ENCODE measurements around the gene SNX19. TPM values are rescaled to one million over a fixed set of nuclear protein-coding genes. Genes with fewer than 3 reads are reported as not detected.

SNX19 gene
- total RNA-seq, 4 donors from 2014 or later: 89.8 to 193 (median 137) TPM

DNA sequence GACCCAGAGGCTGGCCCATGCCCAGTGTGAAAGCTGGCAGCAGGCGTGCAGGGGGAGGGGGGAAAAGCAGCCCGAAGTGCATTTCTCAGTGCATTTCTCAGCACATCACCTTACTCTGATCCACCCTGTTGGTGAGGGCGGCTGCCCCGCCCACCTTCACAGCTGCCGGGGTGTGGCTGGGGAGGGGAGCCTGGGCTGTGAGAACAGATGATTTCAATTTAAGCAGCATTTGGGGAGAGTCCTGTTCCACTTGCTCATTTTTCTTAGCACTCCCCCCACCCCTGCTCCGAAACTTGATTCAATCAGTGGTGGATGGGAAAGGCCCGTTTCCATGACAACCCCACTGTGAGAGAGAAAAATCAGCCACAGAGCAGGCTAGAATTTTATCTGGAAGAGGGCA is 84.8 kb downstream of the SNX19 start:
- Histone ChIP-seq H3K4me1 (peaks cover 0 to 23% (median 6%) of the 10 kb centered on the region in 4 donors), H3K4me3 (no peak overlapping the region), H3K27me3 (no peaks in the 10 kb centered on the region), H3K9me3 (no peaks in the 10 kb centered on the region), H3K36me3 (no peaks in the 10 kb centered on the region), H3K27ac (no peak overlapping the region)
- no peak for DNase-seq
- intact Hi-C loops (cut with DNase I; ENCODE audit: low total_unique reads): no loop called here
- in situ Hi-C loops (cut with MboI; ENCODE audit: low pct_ligation_motif_present in 1 of 4, low pct_unique_long_range_greater_than_20kb in 1 of 4, low sequenced_read_pairs in 3 of 4): no loop called here
- no peak for TF ChIP-seq POLR2A (IDR thresholded peaks at IDR 0.05)
- no peak for TF ChIP-seq EP300 (IDR thresholded peaks at IDR 0.05; ENCODE audit: low read depth)
- TF ChIP-seq, protein P1, sequence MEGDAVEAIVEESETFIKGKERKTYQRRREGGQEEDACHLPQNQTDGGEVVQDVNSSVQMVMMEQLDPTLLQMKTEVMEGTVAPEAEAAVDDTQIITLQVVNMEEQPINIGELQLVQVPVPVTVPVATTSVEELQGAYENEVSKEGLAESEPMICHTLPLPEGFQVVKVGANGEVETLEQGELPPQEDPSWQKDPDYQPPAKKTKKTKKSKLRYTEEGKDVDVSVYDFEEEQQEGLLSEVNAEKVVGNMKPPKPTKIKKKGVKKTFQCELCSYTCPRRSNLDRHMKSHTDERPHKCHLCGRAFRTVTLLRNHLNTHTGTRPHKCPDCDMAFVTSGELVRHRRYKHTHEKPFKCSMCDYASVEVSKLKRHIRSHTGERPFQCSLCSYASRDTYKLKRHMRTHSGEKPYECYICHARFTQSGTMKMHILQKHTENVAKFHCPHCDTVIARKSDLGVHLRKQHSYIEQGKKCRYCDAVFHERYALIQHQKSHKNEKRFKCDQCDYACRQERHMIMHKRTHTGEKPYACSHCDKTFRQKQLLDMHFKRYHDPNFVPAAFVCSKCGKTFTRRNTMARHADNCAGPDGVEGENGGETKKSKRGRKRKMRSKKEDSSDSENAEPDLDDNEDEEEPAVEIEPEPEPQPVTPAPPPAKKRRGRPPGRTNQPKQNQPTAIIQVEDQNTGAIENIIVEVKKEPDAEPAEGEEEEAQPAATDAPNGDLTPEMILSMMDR (IDR thresholded peaks at IDR 0.05): no peak
- TF ChIP-seq POLR2AphosphoS5 (IDR thresholded peaks at IDR 0.05): no peak
- WGBS, 2 donors (ENCODE audit: low coverage in 1 of 2): 56% methylated on average over 7 of the region's 7 CpGs; no CpG with 5 or more reads in 1 of the 2 donors

DNA sequence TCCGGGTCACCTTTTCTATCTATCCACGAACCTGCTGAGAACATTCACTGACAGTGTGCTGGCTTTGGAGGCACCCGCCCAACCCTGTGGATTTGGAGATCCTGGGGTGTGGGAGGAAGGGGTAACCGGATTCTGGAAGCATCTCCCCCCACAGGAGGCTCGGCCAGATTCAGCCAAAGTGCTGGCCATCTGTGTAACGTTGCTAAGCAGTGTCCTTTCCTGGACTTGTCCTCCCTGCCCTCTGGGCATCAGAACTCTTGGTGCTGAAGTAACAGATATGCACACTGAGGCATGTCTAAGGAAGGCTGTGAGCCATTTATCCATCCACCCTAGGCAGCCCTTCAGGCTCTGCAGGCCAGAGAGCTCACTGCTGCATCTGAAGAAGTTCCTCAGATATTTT is 85.7 kb downstream of the SNX19 start:
- peaks cover 0 to 23% (median 6%) of the 10 kb centered on the region in 4 donors for H3K4me1 ChIP-seq
- in situ Hi-C loops (cut with MboI; ENCODE audit: low pct_ligation_motif_present in 1 of 4, low pct_unique_long_range_greater_than_20kb in 1 of 4, low sequenced_read_pairs in 3 of 4): no loop called here
- DNase-seq: no peak
- H3K36me3 ChIP-seq: no peaks in the 10 kb centered on the region
- TF ChIP-seq POLR2AphosphoS5 (IDR thresholded peaks at IDR 0.05): no peak
- TF ChIP-seq, protein P1 (IDR thresholded peaks at IDR 0.05): no peak
- TF ChIP-seq POLR2A (IDR thresholded peaks at IDR 0.05): no peak
- TF ChIP-seq EP300 (IDR thresholded peaks at IDR 0.05; ENCODE audit: low read depth): no peak
- 61% methylated on average over 6 of the region's 6 CpGs; no CpG with 5 or more reads in 1 of the 2 donors for WGBS, 2 donors (ENCODE audit: low coverage in 1 of 2)
- intact Hi-C loops (cut with DNase I; ENCODE audit: low total_unique reads): no loop called here
- no peaks in the 10 kb centered on the region for H3K27me3 ChIP-seq
- no peaks in the 10 kb centered on the region for H3K9me3 ChIP-seq
- H3K27ac ChIP-seq: peak overlapping the region in 2 of 4 donors; percentile 34 to 46
- H3K4me3 ChIP-seq: no peak overlapping the region

DNA sequence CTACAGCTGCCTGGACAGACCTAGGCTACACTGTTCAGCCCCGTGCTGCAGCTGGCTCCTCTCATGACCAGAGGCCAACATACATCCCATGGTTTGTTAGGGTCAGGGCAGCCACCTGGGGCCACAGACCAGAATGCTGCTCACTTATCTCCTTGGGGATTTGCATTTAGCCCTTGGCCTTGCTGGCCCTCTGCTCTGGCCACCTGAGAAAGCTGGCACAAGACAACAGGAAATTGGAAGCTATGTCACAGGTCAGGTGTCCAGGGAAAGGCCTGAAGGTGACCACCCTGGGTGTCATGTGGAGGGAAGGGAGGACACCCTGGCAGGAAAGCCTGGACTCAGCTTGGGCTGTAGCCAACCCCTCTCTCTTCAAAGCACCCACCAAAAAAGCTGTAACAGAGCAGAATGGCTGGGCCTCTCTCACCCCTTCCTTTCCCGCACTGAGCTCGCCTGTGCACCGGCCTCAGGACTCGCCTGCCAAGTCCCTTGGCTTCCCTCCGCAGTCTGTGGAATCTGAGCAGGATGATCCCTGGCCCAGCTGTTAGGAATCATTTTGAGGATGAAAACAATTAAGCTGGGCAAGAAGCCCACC is 86.3 kb downstream of the SNX19 start:
- intact Hi-C loops (cut with DNase I; ENCODE audit: low total_unique reads): no loop called here
- Histone ChIP-seq H3K27me3 (no peaks in the 10 kb centered on the region), H3K4me1 (peaks cover 0 to 23% (median 6%) of the 10 kb centered on the region in 4 donors), H3K27ac (peak overlapping the region in 2 of 4 donors; percentile 34 to 46), H3K36me3 (no peaks in the 10 kb centered on the region), H3K9me3 (no peaks in the 10 kb centered on the region), H3K4me3 (no peak overlapping the region)
- TF ChIP-seq POLR2A (IDR thresholded peaks at IDR 0.05): no peak
- TF ChIP-seq, protein P1 (IDR thresholded peaks at IDR 0.05): no peak
- TF ChIP-seq POLR2AphosphoS5 (IDR thresholded peaks at IDR 0.05): no peak
- TF ChIP-seq EP300 (IDR thresholded peaks at IDR 0.05; ENCODE audit: low read depth): no peak
- in situ Hi-C loops (cut with MboI; ENCODE audit: low pct_ligation_motif_present in 1 of 4, low pct_unique_long_range_greater_than_20kb in 1 of 4, low sequenced_read_pairs in 3 of 4): no loop called here
- peak; percentile 28 for DNase-seq
- 68% methylated on average over 6 of the region's 6 CpGs; no CpG with 5 or more reads in 1 of the 2 donors for WGBS, 2 donors (ENCODE audit: low coverage in 1 of 2)

DNA sequence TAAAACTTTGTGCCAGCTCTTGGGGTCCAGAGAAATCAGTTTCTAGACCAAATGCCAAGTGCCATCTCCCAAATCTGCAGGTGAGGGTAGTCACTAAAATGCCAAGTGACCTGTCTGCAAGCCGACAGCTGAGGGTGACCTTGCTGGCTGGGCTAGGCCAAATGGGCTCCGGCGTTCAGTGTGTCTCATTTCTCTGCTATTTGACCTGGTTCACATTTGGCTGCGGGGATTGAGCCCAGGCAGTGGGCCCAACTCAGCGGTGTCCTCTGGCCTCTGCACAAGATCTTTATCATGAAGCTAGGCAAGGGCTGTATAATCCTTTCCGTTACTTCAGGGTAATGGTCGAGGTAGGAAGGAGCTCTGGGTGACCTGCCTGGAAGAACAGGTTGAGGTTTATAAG is 87.5 kb downstream of the SNX19 start:
- intact Hi-C loops (cut with DNase I; ENCODE audit: low total_unique reads): no loop called here

More for the DNA sequence above, 87.5 kb downstream of the SNX19 start:
- in situ Hi-C loops (cut with MboI; ENCODE audit: low pct_ligation_motif_present in 1 of 4, low pct_unique_long_range_greater_than_20kb in 1 of 4, low sequenced_read_pairs in 3 of 4): no loop called here
- DNase-seq: no peak
- TF ChIP-seq, protein P1 (IDR thresholded peaks at IDR 0.05): no peak
- TF ChIP-seq EP300 (IDR thresholded peaks at IDR 0.05; ENCODE audit: low read depth) (no peak), POLR2AphosphoS5 (IDR thresholded peaks at IDR 0.05) (no peak), POLR2A (IDR thresholded peaks at IDR 0.05) (no peak)
- H3K27me3 ChIP-seq: no peaks in the 10 kb centered on the region
- H3K27ac ChIP-seq: no peak overlapping the region
- H3K36me3 ChIP-seq: no peaks in the 10 kb centered on the region
- peaks cover 0 to 23% (median 6%) of the 10 kb centered on the region in 4 donors for H3K4me1 ChIP-seq
- WGBS, 2 donors (ENCODE audit: low coverage in 1 of 2): 79% methylated on average over 7 of the region's 7 CpGs; no CpG with 5 or more reads in 1 of the 2 donors
- no peaks in the 10 kb centered on the region for H3K9me3 ChIP-seq
- no peak overlapping the region for H3K4me3 ChIP-seq
